ENCODE measurements around the gene NOS1.
A peak's percentile ranks its signal among the peaks of the same experiment; 100 is the strongest.
"Not testable (repeated sequence)": the region's sequence is repeated elsewhere in the genome, so short reads cannot be mapped to it uniquely, and the experiment has no call there.

The NOS1 gene

DNA sequence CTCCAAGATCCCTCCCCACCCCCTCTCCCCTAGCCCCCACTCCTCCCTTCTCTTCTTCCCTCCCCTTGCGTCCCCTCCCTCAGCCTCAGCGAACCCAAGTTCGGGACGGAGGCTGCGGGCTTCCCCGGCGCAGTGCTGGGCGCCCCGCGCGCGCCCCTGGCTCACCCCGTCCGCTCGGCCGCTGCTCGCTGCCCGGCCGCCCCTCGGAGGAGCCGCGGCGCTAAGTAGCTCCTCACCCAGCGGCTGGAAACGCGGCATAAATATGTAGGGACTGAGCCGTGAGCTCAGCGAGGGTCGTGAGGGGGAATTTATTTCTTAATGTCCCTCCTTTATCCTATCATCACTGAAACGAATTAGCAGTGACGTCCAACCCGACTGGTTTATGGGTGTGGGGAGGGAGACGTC, at the start of gene NOS1:
Gene NOS1, minus strand, starts transcription at position 280 of the 405 bp plus-strand sequence. CDS start 30,557 bp downstream, outside the sequence.
- no peak for DNase-seq

DNA sequence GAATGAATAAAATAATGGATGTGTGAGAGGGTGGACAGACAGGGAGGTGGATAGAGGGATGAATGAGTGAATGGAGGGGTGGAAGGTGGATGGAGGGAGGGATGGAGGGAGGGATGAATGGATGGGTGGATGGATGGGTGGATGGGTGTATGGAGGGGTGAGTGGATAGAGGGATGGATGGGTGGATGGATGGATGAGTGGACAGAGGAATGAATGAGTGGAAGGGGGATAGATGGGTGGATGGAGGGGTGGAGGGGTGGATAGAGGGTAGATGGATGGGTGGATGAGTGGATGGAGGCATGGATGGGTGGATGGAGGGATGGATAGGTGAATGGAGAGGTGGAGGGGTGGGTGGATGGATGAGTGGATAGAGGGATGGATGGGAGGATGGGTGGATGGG, 47.9 kb upstream of the NOS1 start:
- no peak for DNase-seq

DNA sequence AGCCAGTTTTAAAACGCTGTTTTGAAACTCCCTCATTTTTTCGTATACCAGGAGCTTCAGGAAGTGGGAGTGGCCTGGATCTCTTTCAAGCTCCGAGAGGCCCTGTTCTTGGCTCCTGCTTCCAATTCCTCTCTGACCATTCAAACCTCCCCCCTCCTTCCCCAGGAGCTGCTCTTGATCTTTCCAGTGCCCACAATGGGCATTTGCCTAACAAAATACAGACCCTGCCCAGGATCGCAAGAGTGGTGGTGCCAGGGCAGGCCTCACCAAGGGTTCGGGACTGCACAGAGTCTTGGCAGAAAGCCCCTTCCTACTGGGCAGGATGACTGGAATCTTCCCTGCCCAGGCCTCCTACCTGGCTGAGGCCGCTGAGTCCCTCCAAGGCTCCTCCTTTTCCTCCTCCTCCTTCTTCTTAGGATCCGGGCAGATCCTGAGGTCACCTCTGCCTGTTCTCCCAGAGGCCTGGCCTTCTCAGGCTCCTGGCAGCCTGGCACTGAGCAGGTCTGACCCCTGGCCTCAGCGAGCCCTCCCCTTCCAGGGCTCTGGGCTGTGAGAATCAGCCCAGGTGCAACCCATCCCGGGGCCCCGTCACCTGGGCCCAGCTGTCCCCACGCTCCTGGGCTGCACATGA, 46.9 kb upstream of the NOS1 start:
- no peak for DNase-seq

DNA sequence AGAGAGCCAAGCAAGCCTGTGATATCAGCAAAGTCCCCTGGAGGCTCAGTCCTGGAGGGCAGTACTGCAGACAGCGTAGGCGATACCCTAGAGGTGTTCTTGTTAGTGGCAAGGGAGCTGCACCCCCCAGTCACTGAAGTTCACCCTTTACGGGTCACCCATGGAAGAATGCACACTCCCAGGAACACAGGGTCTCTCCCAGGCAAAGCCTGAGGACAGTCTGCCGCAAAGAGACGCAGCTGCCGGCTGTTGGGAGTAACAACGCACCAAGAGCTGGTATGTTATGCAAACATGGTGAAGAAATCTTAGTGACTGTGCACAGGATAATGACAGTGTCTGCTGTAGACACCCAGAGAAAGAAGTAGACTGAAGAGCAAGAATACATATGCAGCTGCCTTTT, 43.5 kb upstream of the NOS1 start:
- DNase-seq: no peak

DNA sequence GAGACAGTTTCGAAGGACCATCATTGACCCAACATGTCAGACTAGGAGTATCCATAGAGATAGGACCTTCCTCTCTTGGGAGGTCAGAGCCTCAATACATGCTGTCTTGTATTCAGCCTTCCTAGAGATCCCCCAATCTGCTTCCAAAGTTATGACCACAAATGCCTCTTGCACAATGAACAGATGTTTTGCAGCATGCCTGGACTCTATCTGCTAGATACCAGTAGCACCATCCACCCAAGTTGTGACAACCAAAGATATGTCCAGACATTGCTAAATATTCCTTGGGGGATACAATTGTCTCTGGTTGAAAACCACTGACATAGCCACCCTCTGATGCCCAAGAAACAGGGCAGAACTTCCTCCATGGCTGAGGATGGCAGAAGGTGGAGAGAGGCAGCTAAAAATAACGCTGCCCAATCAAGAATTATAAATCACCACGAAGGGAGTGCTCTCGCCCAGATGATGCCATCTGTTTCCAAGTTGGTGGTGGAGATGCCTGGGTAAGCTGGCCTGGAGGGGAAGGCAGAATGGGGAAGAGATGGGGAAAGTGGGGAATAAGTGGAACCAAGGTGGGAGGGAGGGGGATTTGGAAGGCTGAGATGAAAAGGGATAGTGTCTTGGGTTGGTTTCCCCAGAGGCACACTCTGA, 42.9 kb upstream of the NOS1 start:
- DNase-seq: peak; percentile 22

DNA sequence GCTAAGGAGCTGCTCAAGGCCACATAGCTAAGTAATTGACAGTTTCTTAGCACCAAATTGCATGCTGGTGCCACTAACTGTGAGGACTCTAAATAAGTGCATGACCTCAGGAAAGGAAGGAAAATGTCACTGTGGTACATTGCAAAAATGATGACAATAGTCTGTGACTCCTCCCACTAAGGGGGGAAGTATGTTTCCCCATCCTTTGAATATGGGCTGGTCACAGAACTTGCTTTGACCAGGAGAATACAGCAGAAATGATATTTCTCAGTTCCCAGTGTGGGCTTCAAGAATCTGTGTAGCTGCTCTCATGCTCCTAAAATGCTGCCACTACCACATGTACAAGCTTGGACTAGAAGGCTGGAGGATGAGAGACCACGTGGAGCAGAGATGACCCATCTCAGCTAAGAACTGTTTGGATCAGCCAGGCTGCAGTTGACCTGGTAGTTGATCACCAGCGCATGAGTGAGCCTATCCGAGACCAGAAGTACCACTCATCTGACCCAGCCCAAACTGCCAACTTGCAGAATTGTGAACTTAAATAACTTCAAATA, 42.2 kb upstream of the NOS1 start:
- DNase-seq: no peak

DNA sequence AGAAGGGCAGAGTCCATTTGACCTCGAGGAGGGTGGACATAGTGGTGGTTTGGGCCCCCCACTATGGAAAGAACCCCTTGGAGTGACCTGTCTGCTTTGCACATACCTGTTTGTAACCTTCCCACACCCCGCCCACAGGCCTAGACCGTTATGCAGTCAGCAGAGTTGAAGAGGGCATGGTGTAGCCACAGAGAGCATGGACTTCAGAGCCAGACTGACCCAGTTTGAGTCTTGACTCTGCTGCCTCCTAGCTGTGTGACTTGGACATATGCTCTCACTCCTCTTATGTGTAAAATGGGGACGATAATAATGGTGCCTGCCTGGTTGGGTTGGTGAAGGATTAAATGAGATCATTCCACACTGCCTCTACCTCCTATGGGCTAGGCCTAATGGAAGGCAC, 40.9 kb upstream of the NOS1 start:
- DNase-seq: no peak

DNA sequence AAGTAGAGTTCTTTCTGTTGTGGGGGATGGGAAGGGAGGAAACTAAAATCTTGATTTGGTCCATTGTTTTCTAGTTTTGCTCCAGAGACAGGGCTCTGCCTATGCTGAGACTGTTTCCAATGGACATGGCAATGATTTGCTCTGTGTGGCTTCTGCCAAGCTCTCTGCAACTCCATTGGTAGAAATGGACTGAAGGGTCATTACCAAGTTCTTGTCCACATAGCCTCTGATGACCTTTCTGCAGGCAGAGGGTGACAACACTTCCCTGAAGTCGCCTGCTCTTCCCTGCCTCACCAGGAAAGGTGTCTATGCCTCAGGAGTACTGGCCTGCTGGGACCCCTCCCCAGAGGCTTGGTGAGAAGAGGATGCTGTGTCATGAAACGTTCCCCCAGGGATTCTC, 39.5 kb upstream of the NOS1 start:
- DNase-seq: no peak

DNA sequence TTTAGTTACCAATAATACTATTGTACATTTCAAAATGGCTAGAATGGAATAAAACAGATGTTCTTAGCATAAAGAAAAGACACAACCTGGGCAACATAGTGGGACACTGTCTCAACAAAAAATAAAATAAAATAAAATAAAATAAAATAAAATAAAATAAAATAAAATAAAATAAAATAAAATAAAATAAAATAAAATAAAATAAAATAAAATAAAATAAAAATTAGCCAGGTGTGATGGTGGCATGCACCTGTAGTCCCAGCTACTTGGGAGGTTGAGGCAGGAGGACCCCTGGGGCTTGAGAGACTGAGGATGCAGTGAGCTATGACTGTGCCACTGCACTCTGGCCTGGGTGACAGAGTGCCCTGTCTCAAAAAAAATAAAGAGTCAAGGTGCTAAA, 37.1 kb upstream of the NOS1 start:
- not testable (repeated sequence) for DNase-seq

DNA sequence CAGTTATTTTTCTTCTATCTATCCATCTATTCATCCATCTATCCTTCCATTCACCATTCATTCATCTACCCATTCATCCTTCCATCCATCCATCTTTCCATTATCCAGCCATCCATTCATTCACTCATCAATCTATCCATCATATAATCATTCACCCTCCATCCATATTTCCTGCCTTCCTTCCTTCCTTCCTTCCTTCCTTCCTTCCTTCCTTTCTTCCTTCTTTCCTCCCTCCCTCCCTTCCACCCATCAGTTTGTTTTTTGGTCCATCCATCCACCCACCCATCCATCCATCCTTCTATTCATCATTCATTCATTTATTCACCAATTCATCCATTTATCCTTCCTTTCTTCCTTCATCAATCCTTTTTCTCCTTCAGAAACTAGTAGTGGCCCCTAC, 34.3 kb upstream of the NOS1 start:
- no peak for DNase-seq

DNA sequence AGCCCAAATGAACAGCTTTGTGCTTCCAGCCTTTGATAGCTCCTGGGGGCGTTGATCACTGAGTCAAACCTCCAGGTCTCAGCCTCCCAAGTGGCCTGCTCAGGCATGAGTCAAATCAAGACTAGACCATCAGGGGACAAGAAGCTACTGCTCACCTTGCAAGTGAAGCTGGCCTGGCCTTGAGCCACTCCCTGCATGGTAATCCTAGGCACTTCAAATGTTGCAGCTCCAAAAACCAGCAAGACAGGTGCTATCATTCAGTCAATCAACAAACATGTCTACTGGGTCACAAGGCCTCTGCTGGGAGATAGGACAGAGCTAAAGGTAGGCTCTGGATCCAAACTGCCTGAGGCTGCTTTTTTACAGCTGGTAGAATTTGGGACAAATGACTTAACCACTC, 33.1 kb upstream of the NOS1 start:
- DNase-seq: no peak

DNA sequence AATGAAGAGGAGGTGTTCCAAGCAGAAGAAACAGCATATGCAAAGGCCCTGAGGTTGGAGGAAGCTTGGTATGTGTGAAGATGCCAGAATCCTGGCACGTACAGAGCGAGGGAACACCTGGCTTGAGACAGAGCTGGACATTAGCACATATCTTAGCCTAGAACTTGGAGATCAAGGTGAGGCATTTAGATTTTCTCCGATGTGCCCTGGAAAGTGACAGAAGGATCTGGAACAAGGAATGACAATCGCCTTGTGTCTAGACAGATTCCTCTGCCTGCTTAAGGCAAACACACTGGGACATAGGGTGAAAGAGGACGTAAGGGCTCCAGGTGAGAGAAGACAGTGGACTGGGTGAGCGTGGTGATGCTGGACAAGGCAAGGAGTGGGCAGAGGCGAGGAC, 32.2 kb upstream of the NOS1 start:
- no peak for DNase-seq

DNA sequence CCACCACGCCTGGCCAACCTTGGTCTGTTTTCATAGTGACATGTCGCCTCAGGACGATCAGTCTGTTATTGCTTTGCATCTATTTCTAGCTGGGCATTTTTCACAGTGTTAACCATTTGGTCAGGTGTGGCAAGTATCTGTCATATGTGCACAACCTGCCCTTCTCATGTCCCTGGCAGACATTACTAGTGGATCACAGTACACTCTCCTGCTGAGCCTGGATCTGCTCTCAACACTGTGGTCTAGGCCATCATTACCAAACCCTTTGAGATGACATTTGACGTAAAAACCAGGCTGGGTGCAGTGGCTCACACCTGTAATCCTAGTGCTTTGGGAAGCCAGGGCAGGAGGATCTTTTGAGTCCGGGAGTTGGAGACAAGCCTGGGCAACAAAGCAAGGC, 29.4 kb upstream of the NOS1 start:
- DNase-seq: no peak

DNA sequence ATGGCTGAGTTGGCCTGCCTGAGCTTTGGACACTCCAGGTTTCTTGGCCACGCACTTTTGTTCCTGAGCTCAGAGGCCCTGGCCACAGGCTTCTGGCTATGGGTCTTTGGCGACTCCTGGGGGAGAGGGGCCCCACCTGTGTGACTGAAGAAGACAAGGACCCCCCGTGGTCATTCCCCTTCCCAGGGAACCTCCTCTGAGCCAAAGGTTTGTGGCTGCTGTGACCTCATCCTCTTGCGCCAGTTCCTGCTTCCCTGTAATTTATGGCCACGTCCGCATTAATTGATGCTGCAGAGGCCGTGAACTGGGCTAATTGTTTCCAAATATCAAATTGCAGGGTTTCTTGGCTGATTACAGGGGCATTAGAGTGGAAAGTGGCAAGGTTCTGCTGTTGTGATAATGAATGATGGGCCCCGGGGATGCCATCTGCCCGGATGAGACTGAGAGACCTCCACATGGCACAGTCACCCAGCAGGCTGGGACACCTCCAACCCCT, 27.6 kb upstream of the NOS1 start:
- DNase-seq: peak; percentile 47

DNA sequence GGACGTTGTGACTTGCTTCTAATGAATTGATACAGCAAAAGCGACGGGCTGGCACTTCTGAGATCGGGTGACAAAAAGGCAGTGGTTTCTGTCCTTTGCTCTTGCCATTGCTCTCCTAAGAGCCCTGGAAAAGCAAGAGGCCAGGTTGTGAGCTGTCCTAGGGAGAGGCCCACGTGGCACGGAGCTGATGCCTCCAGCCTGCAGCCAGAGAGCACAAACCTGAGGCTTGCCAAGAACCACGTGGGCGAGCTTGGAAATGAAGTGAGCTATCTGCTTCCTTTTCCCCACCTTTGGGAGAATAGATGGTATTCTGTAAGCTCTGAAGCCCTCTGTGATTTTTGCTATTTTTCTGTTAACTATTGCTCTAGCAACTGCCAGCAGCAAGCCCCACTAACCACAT, 26.4 kb upstream of the NOS1 start:
- no peak for DNase-seq

DNA sequence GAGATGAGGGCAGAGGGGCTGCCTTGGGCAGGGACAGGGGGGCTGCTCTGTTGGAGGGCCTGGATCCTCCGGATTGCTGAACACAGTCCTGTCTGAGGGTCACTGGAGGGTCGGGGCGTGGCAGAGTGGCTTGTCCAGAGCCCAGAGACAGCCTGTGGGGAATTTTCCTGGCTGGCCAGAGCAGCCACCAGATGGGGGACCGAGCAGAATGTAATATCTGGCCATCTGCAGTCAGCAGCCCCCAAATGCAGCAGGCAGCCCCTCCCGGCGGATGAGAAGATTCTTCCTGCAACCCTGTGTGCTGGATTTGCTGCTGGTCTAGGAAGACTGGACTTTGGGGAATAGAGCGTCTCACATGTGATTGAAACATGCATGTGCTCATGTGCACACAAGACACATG, 23.3 kb upstream of the NOS1 start:
- no peak for DNase-seq

DNA sequence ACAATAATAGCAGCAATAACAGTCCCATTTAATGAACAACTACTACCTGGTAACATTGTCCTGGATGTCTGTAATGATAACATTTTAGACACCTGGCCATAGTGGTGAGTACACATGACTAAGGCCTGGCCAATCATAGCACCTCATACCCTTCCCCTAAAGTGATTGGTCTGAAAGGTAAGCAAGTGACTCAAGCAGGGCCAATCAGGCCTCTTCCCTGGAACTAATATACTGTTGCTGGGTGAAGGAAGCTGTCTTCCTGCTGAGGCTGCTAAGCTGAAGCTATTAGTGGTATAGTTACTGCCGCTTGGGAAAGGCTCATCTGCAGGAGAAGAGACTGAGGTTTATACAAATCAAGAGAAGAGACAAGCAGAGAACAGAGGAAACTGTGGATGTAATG, 18.7 kb upstream of the NOS1 start:
- DNase-seq: no peak

DNA sequence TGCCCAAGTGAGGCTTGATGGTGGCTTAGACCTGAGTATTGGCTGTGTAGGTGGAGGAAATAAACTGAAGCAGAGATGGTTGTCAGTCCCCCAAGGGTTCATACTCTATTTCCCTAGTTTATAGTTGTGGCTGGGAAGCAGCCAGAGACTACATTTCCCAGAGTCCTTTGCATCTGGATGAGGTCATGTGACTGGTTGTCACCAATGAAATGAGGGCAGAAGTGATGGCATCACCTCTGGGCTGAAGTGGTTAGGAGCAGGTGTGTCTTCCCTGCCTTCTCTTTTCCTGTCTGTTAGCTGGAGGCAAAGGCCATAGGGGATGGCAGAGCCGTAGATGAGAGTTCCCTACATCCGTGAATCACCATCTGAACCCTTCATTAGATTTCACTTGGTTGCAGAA, 16.3 kb upstream of the NOS1 start:
- DNase-seq: no peak

DNA sequence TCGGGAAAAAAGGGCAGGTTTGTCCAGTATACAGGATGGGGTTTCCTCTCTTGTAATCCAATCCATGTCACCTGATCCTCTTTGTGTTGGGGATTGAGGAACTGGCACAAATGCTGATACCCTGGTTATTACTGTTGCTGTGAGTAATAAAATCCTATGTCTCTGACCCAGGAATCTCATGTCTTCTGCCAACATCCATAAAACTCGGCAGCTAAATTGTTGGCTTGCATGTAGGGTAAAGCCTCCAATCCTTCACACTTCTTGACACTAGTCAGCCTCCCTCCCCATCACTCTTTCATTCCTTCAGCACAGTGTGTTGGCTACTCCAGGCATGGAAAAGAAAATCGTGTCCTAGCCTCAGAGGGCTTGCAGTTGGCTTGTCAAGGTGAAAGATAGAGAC, 9.2 kb upstream of the NOS1 start:
- no peak for DNase-seq

DNA sequence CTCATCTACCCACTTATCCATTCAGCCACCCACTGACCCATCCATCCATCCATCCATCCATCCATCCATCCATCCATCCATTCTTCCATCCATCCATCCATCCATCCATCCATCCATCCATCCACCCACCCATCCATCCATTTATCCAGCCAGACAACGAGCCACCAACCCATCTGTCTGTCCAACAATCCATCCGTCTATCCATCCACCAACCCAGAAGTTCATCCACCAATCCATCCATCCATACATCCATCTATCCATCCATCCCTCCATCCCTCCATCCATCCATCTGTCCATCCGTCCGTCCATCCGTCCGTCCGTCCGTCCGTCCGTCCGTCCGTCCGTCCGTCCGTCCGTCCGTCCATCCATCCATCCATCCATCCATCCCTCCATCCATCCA, 8.6 kb upstream of the NOS1 start:
- not testable (repeated sequence) for DNase-seq

DNA sequence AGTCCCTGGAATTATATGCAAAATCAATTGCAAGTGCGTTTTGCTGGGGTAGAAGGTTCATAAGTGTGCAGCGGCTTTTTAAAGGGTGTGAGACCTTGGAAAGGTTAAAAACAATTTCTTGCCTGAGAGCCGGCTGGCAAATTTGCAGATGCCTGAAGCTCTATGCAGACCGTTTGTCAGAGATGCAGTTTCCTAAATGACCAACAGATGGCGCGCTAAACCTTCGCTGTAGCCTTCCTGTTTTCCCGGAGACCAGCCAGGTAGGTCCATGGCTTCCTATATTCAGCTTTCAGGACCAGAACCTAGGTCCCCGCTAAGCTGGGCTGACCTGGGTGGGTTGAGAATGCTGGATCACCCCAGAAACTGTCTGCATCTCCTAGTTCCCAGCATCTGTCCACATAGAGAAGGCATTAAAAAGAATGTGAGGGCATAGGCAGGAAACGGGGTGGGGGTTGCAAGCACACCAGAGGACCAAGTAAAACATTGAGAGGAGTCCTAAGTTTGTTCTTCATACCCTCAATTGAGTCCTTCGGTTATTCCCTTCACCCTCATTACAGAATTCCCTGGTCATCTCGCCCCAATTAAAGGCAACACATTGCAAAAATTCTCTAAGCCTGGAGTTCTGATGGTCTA, 5.7 kb upstream of the NOS1 start:
- peak; percentile 86 for DNase-seq

DNA sequence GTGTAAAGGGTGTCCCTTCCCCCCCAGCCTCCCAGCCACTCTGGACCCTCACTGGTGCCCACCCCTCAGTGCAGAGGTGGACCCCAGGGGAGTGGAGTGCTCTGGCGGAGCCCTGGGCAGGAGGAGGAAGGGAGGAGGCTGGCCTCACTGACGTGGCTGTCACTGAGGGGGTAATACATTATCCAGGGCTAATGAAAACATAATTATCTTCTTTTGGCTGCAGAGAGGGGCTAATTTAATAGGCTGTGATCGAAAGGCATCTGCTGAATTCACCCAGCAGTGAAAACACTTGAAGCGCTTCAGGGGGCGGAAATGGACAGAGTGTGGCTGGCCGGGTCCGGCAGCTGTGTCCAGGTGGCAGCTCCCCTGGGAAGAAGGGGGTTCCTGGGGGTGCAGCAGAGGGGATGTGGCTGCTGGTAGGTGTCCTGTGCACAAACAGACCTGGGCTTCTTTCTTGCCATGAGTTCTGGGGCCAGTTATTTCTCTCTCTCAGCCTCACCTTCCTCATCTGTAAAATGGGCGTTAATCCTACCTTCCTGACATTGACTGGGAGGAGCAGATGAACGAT, 3.7 kb upstream of the NOS1 start:
- peak; percentile 17 for DNase-seq

DNA sequence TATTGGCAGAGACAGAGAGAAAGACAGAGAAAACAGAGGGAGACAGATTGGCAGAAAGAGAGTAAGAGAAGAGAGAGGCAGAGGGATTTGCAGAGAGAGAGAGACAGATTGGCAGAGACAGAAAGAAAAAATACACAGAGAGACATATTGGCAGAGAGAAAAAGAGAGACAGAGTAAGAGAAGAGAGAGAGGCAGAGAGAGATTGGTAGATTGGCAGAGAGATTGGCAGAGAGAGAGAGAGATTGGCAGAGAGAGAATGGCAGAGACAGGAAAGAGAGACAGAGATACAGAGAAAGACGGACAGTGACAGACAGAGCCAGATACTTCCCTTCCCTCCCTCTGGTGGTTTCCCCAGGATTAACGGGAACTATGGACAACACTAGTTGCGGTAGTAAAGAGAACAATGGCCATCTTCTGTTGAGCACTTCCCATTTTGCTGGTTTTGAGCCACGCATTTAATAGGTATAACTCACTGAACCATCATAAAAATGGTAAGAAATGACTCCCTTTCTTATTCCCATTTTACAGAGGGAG, 2.6 kb upstream of the NOS1 start:
- no peak for DNase-seq

All from NCI-H1694 (cell line).